ENCODE data around the gene PAOX.
"Not testable (repeated sequence)": the region's sequence is repeated elsewhere in the genome, so short reads cannot be mapped to it uniquely, and the experiment has no call there.

The PAOX gene

GRCh38 chr10:133412381-133412711 is 33.3 kb downstream of the PAOX start:
- no peak overlapping the region for H3K4me3 ChIP-seq (ENCODE audit: low read depth, low read length)
- TF ChIP-seq CTCF (IDR thresholded peaks at IDR 0.05; ENCODE audit: insufficient read depth, low read depth, low read length, missing control alignments), result no peak
- DNase-seq (ENCODE audit: low read depth), result no peak

- H3K4me3 ChIP-seq (ENCODE audit: low read depth, low read length); DNase-seq (ENCODE audit: low read depth): not testable (repeated sequence)
Measured at GRCh38 chr10:133414401-133414800, 35.3 kb downstream of the PAOX start.

GRCh38 chr10:133415752-133416151 is 36.7 kb downstream of the PAOX start:
- H3K4me3 ChIP-seq (ENCODE audit: low read depth, low read length), result no peak overlapping the region
- TF ChIP-seq CTCF (IDR thresholded peaks at IDR 0.05; ENCODE audit: insufficient read depth, low read depth, low read length, missing control alignments), result no peak
- DNase-seq (ENCODE audit: low read depth), result no peak

GRCh38 chr10:133418289-133418993 is 39.4 kb downstream of the PAOX start:
- TF ChIP-seq CTCF (IDR thresholded peaks at IDR 0.05; ENCODE audit: insufficient read depth, low read depth, low read length, missing control alignments), result no peak
- no peak overlapping the region for H3K4me3 ChIP-seq (ENCODE audit: low read depth, low read length)
- DNase-seq (ENCODE audit: low read depth), result no peak

- TF ChIP-seq CTCF (IDR thresholded peaks at IDR 0.05; ENCODE audit: insufficient read depth, low read depth, low read length, missing control alignments), result no peak
- H3K4me3 ChIP-seq (ENCODE audit: low read depth, low read length), result no peak overlapping the region
- DNase-seq (ENCODE audit: low read depth), result no peak
Measured at GRCh38 chr10:133419211-133419950, 40.3 kb downstream of the PAOX start.

- no peak for DNase-seq (ENCODE audit: low read depth)
- H3K4me3 ChIP-seq (ENCODE audit: low read depth, low read length), result no peak overlapping the region
- no peak for TF ChIP-seq CTCF (IDR thresholded peaks at IDR 0.05; ENCODE audit: insufficient read depth, low read depth, low read length, missing control alignments)
Measured at GRCh38 chr10:133420028-133420427, 41.0 kb downstream of the PAOX start.

- H3K4me3 ChIP-seq (ENCODE audit: low read depth, low read length), result no peak overlapping the region
- TF ChIP-seq CTCF (IDR thresholded peaks at IDR 0.05; ENCODE audit: insufficient read depth, low read depth, low read length, missing control alignments), result no peak
- DNase-seq (ENCODE audit: low read depth), result no peak
Measured at GRCh38 chr10:133420579-133420978, 41.5 kb downstream of the PAOX start.
